Left ventricle myocardium inferior (tissue), 1 donor: ENCODE data around the gene PLA2G4F. TPM values are rescaled to one million over a fixed set of nuclear protein-coding genes. Genes with fewer than 3 reads are reported as not detected.

Source experiments
- DNase-seq: peaks from one replicate; pipeline ENCODE4 v3.0.0-alpha.2; 2020
- H3K27ac ChIP-seq: fragments of 200-600 bp; replicated peaks from 2 replicates; pipeline ENCODE4 v1.8.0; 2021
- H3K27me3 ChIP-seq: fragments of 200-600 bp; 2 replicates; pipeline ENCODE4 v1.8.0; 2021; ENCODE audit warnings: low read depth
- H3K36me3 ChIP-seq: fragments of 200-600 bp; 2 replicates; pipeline ENCODE4 v1.8.0; 2021
- H3K4me1 ChIP-seq: fragments of 200-600 bp; 2 replicates; pipeline ENCODE4 v1.8.0; 2021
- H3K4me3 ChIP-seq: fragments of 200-600 bp; 2 replicates; pipeline ENCODE4 v1.8.0; 2021; ENCODE audit warnings: mild to moderate bottlenecking, moderate library complexity
- H3K9me3 ChIP-seq: fragments of 200-600 bp; replicated peaks from 2 replicates; pipeline ENCODE4 v1.8.0; 2021
- intact Hi-C: fragments of 100-400 bp; cut with micrococcal nuclease; formaldehyde crosslinking; loops from one replicate; pipeline ENCODE4 v1.11.0; 2022
- total RNA-seq: library from RNA; stranded (reverse); fragmentation: NEBNext Ultra II Directional; extraction: Animal tissue kit (Norgen Biotek cat#: 25700); gene quantifications from one replicate; pipeline ENCODE4 v1.2.1, GENCODE V29; 2021
- TF ChIP-seq, protein P1 (sequence below): fragments of 200-600 bp; IDR thresholded peaks from 2 replicates; pipeline ENCODE4 v1.8.0; 2021; ENCODE audit warnings: antibody characterized with exemption, mild to moderate bottlenecking, borderline replicate concordance
- donor health status: DM: no; HTN: yes; CAD: no; lungs with severe emphysema.

The PLA2G4F gene
- total RNA-seq, 1 donor from 2014 or later, result 2.1 TPM

DNA sequence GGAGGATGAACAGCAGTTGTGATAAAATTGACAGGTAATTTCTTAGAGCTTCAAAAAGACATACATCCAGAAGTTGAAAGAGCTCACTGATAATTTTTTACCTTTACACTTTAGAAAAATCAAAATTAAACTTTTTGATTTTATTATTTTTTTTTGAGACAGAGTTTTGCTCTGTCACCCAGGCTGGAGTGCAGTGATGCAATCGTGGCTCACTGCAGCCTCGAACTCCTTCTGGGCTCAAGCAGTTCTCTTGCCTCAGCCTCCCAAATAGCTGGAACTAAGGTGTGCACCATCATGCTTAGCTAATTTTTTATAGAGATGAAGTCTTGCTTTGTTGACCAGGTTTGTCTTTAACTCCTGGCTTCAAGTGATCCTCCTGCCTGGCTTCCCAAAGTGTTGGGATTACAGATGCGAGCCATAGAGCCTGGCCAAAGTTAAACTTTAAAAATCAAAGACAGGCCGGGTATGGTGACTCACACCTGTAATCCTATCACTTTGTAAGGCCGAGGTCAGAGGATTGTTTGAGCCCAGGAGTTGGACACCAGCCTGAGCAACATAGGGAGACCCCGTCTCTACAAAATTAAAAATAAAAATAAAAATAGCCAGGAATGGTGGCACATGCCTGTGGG is 21.7 kb downstream of the PLA2G4F start:
- peaks cover 3% of the 10 kb centered on the region for H3K27me3 ChIP-seq
- TF ChIP-seq, protein P1, sequence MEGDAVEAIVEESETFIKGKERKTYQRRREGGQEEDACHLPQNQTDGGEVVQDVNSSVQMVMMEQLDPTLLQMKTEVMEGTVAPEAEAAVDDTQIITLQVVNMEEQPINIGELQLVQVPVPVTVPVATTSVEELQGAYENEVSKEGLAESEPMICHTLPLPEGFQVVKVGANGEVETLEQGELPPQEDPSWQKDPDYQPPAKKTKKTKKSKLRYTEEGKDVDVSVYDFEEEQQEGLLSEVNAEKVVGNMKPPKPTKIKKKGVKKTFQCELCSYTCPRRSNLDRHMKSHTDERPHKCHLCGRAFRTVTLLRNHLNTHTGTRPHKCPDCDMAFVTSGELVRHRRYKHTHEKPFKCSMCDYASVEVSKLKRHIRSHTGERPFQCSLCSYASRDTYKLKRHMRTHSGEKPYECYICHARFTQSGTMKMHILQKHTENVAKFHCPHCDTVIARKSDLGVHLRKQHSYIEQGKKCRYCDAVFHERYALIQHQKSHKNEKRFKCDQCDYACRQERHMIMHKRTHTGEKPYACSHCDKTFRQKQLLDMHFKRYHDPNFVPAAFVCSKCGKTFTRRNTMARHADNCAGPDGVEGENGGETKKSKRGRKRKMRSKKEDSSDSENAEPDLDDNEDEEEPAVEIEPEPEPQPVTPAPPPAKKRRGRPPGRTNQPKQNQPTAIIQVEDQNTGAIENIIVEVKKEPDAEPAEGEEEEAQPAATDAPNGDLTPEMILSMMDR, result no peak
- intact Hi-C loops, result loop anchor here (10.0 kb wide), 1 partner anchor 60 kb away; no protein-coding TSS in a partner anchor
- DNase-seq, result no peak
- no peaks in the 10 kb centered on the region for H3K9me3 ChIP-seq
- H3K4me1 ChIP-seq, result no peaks in the 10 kb centered on the region
- no peaks in the 10 kb centered on the region for H3K36me3 ChIP-seq
- H3K27ac ChIP-seq, result no peak overlapping the region
- no peak overlapping the region for H3K4me3 ChIP-seq

DNA sequence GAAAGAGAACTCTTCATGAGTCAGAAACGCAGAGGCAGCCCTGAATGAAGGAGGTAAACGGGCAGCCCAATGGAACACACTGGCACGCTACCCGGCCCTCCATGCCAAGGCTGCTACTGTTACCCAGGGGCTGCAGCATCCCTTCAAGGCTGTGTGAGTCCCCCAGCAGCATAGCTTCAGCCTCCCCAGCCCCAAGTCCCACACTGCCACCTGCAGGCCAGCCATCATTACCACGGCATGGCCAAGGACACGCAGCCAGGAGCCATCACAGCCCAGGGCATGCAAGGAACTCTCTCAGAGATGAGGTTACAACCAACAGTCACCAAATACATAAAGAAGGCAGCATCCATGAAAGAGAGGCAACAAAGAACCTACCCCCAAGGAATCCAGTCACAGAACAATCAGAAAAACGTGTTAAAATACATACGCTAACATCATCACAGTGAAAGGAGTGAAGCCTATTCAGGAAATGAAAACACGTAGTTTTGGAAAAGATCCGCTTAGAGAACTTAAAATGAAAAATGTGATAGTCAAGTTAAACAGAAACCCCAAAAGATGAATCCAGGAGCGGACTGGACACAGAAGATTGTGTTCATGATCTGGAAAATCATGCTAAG is 22.4 kb downstream of the PLA2G4F start:
- no peak overlapping the region for H3K27ac ChIP-seq
- H3K4me3 ChIP-seq, result no peak overlapping the region
- H3K9me3 ChIP-seq, result no peaks in the 10 kb centered on the region
- DNase-seq, result no peak
- TF ChIP-seq, protein P1, result peak; percentile 60
- H3K4me1 ChIP-seq, result no peaks in the 10 kb centered on the region
- intact Hi-C loops, result loop anchor here (10.0 kb wide), 1 partner anchor 59 kb away; no protein-coding TSS in a partner anchor
- H3K36me3 ChIP-seq, result no peaks in the 10 kb centered on the region
- H3K27me3 ChIP-seq, result peaks cover 9% of the 10 kb centered on the region

DNA sequence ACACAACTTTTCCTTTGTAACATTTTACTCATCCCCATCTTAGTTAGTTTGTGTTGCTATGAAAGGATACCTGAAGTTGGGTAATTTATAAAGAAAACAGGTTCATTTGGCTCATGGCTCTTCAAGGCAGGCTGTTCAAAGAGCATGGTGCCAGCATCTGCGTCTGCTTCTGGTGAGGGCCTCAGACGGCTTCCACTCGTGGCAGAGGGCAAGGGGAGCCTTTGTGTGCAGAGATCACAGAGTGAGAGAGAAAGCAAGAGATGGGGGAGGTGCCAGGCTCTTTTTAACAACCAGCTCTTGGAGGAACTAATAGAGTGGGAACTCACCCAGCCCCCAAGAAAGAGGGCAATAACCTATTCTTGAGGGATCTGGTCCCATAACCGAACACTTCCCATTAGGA is 23.1 kb downstream of the PLA2G4F start:
- Histone ChIP-seq H3K36me3 (no peaks in the 10 kb centered on the region), H3K27ac (no peak overlapping the region), H3K27me3 (peaks cover 12% of the 10 kb centered on the region), H3K4me1 (no peaks in the 10 kb centered on the region), H3K9me3 (no peaks in the 10 kb centered on the region), H3K4me3 (no peak overlapping the region)
- intact Hi-C loops, result loop anchor here (10.0 kb wide), 1 partner anchor 59 kb away; no protein-coding TSS in a partner anchor
- no peak for DNase-seq
- TF ChIP-seq, protein P1, result no peak

DNA sequence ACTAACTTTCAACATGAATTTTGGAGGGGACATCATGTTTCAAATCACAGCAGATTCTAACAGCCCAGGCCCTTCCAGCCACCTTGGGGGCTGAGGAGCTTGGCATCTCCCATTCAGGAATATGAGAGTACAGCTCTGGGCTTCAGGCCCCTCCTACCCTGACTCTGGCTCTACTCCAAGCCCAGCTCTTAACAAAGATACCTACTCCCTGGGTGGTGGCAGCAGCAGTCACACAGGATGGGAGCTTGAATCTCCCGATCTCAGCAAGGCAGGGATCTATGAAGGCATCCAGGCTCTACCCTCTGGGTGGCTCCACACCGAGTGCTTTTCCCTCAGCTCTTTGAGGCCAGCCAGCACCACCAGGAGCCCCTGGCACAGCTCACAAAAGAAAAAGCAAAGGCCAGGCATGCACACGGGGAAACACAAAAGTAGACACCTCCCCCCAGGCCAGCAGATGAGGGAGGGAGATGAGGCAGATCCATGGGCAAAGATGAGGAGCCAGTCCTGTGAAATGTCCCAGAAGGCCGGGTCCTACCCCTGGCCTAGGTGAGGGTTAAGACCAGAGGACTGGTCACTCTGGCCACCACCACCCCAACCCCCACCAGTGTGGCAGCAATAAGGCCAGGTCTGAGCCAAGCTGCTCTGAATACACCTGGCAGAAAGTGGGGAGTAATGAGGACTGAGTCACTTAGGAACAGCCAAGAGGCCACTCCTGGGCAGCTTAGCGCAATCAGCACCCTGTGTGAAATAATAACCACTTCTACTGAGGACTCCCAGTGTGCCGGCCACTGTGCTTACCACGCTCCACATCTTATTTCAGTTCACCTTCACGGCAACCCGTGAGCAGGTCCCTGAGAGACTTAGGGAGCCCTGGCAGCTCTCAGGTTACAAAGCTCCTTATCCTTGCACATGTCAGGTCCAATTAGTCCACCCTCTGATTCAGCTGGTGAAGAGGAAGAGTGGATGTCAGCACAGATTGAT is 24.3 kb downstream of the PLA2G4F start:
- no peaks in the 10 kb centered on the region for H3K9me3 ChIP-seq
- no peaks in the 10 kb centered on the region for H3K4me1 ChIP-seq
- no peaks in the 10 kb centered on the region for H3K36me3 ChIP-seq
- H3K27me3 ChIP-seq, result peaks cover 22% of the 10 kb centered on the region
- intact Hi-C loops, result loop anchor here (10.0 kb wide), 1 partner anchor 57 kb away; no protein-coding TSS in a partner anchor
- no peak overlapping the region for H3K4me3 ChIP-seq
- no peak for DNase-seq
- TF ChIP-seq, protein P1, result no peak
- H3K27ac ChIP-seq, result no peak overlapping the region

DNA sequence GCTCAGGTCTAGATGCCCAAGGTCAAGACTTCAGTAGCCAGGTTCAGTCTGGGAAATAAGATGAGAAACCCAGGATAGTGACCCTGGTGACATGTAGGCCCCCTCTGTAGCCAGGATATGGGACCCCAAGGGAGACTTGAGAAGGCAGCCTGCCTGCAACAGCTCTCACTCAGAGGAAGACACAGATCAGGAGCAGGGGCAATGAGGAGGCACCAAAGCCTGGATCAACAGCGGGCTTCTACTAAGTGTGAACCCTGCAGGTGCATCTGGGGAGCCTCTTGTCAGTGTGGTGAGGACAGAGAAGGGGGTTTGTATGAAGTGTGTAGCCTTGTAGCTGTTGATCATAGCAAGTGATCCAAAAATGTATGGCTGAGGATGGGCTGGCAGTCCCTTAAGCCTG is 25.4 kb downstream of the PLA2G4F start:
- Histone ChIP-seq H3K27ac (no peak overlapping the region), H3K36me3 (no peaks in the 10 kb centered on the region), H3K9me3 (no peaks in the 10 kb centered on the region), H3K4me1 (no peaks in the 10 kb centered on the region), H3K4me3 (no peak overlapping the region), H3K27me3 (peaks cover 25% of the 10 kb centered on the region)
- DNase-seq, result no peak
- TF ChIP-seq, protein P1, result no peak
- intact Hi-C loops, result loop anchor here (10.0 kb wide), 1 partner anchor 56 kb away; no protein-coding TSS in a partner anchor
